Neural cell (in vitro differentiated cells): Measurements from ENCODE around the gene DCXR. TPM values are rescaled to one million over a fixed set of nuclear protein-coding genes. Genes with fewer than 3 reads are reported as not detected.

Source experiments
- H2AFZ ChIP-seq: fragments of 200-600, 300-800 bp; sonication (generic), shearing (Covaris generic); 2 replicates; pipeline ENCODE4 v1.6.0; 2014; ENCODE audit warnings: low read depth, mild to moderate bottlenecking, antibody characterized with exemption, low read length, moderate library complexity
- H3F3A ChIP-seq: fragments of 200-600 bp; shearing (Covaris generic); 2 replicates; pipeline ENCODE4 v1.6.1; 2016; ENCODE audit warnings: mild to moderate bottlenecking, moderate library complexity, mixed read lengths, antibody characterized with exemption, low read length; ENCODE audit not compliant: insufficient read depth, poor library complexity, severe bottlenecking
- H3K27ac ChIP-seq: fragments of 200-600, 300-800 bp; sonication (generic), shearing (Covaris generic); 2 replicates; pipeline ENCODE4 v1.5.1; 2014; ENCODE audit warnings: mild to moderate bottlenecking, low read length, moderate library complexity
- H3K27me3 ChIP-seq: fragments of 300-800, 200-600 bp; sonication (generic), shearing (Covaris generic); 2 replicates; pipeline ENCODE4 v1.6.0; 2014; ENCODE audit warnings: mild to moderate bottlenecking, low read depth, low read length, moderate library complexity; ENCODE audit not compliant: insufficient read depth
- H3K36me3 ChIP-seq: fragments of 300-800, 200-600 bp; sonication (generic), shearing (Covaris generic); 2 replicates; pipeline ENCODE4 v1.5.1; 2014; ENCODE audit warnings: mild to moderate bottlenecking, antibody characterized with exemption, low read length, moderate library complexity; ENCODE audit not compliant: insufficient read depth
- H3K4me2 ChIP-seq: fragments of 300-800, 200-600 bp; sonication (generic), shearing (Covaris generic); 2 replicates; pipeline ENCODE4 v1.6.0; 2014; ENCODE audit warnings: mild to moderate bottlenecking, low read length
- H3K4me3 ChIP-seq: fragments of 300-800, 200-600 bp; sonication (generic), shearing (Covaris generic); 2 replicates; pipeline ENCODE4 v1.5.1; 2014; ENCODE audit warnings: mild to moderate bottlenecking, low read length, moderate library complexity
- H3K79me2 ChIP-seq: fragments of 200-600 bp; shearing (Covaris generic); replicated peaks from 2 replicates; pipeline ENCODE4 v1.6.0; 2014; ENCODE audit warnings: mild to moderate bottlenecking, low read length, moderate library complexity; ENCODE audit not compliant: insufficient read depth
- H3K9ac ChIP-seq: fragments of 300-800, 200-600 bp; sonication (generic), shearing (Covaris generic); 2 replicates; pipeline ENCODE4 v1.6.1; 2016; ENCODE audit warnings: mild to moderate bottlenecking, low read length, mixed read lengths
- H3K9me2 ChIP-seq: fragments of 200-600 bp; shearing (Covaris generic); 2 replicates; pipeline ENCODE4 v1.6.1; 2016; ENCODE audit warnings: mild to moderate bottlenecking, low read length, mixed read lengths; ENCODE audit not compliant: insufficient read depth
- H3K9me3 ChIP-seq: fragments of 200-600, 300-800 bp; sonication (generic), shearing (Covaris generic); 2 replicates; pipeline ENCODE4 v1.6.1; 2016; ENCODE audit warnings: mild to moderate bottlenecking, mixed run types, low read length, moderate library complexity, mixed read lengths
- H4K20me1 ChIP-seq: fragments of 200-600 bp; shearing (Covaris generic); 2 replicates; pipeline ENCODE4 v1.6.1; 2016; ENCODE audit warnings: mild to moderate bottlenecking, mixed run types; ENCODE audit not compliant: insufficient read depth
- EZH2 ChIP-seq: fragments of 200-600, 300-800 bp; shearing (Covaris generic), sonication (generic); IDR thresholded peaks from 2 replicates; pipeline ENCODE4 v1.6.1; 2014; ENCODE audit warnings: antibody characterized with exemption, low read length, borderline replicate concordance, mild to moderate bottlenecking; ENCODE audit not compliant: insufficient read depth, poor library complexity, severe bottlenecking
- MXI1 ChIP-seq: fragments of 450-650 bp; conservative IDR thresholded peaks from 2 replicates; pipeline ENCODE4 v1.6.1; 2014; ENCODE audit warnings: antibody characterized with exemption, mild to moderate bottlenecking; ENCODE audit not compliant: poor library complexity, severe bottlenecking
- POLR2AphosphoS5 ChIP-seq: IDR thresholded peaks from 2 replicates; pipeline ENCODE4 v1.6.1; 2012
- RAD21 ChIP-seq: fragments of 450-650 bp; conservative IDR thresholded peaks from 2 replicates; pipeline ENCODE4 v1.6.1; 2014; ENCODE audit warnings: antibody characterized with exemption, mild to moderate bottlenecking, moderate library complexity
- TAF1 ChIP-seq: IDR thresholded peaks from 2 replicates; pipeline ENCODE4 v1.6.1; 2012; ENCODE audit warnings: low read depth
- polyA plus RNA-seq: library from polyadenylated mRNA; depleted of rRNA; stranded (reverse); fragments of >200 nt; gene quantifications from 2 replicates; pipeline ENCODE4 v1.2.3, GENCODE V29; 2014
- TF ChIP-seq, protein P1 (sequence below): IDR thresholded peaks from 2 replicates; pipeline ENCODE4 v1.6.1; 2012; ENCODE audit warnings: borderline replicate concordance
- TF ChIP-seq, protein P2 (sequence below): fragments of 450-650 bp; IDR thresholded peaks from 2 replicates; pipeline ENCODE4 v1.5.1; 2014; ENCODE audit warnings: antibody characterized with exemption, mild to moderate bottlenecking, moderate library complexity; ENCODE audit not compliant: poor library complexity, severe bottlenecking

The DCXR gene
- polyA plus RNA-seq, 1 donor from 2014 or later: 129 TPM

DNA sequence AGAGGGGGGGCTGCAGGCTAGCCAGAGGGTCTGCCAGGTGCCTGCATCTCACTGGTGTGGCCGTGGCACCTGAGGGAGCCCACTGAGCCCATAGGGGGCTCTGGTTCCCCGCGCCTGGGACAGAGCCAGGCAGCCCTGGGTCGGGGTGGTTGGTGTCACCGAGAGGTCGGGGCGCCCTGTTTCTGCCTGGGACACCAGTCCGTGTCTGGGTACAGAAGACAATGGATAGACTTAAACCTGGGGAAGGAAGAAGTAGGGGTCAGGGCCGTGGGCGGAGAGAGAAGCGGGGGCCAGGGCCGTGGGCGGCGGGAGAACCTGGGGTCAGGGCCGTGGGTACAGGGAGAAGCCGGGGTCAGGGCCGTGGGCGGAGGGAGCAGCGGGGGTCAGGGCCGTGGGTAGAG lies 11.1 kb upstream of the DCXR start:
- Histone ChIP-seq H3K79me2 (peaks cover 10% of the 10 kb centered on the region), H4K20me1 (no peaks in the 10 kb centered on the region), H2AFZ (no peak overlapping the region), H3K27me3 (no peaks in the 10 kb centered on the region), H3K4me3 (no peak overlapping the region), H3F3A (no peaks in the 10 kb centered on the region), H3K9me3 (no peaks in the 10 kb centered on the region), H3K4me2 (no peak overlapping the region), H3K27ac (no peak overlapping the region), H3K9me2 (no peaks in the 10 kb centered on the region), H3K9ac (no peak overlapping the region), H3K36me3 (no peaks in the 10 kb centered on the region)
- TF ChIP-seq, protein P1, sequence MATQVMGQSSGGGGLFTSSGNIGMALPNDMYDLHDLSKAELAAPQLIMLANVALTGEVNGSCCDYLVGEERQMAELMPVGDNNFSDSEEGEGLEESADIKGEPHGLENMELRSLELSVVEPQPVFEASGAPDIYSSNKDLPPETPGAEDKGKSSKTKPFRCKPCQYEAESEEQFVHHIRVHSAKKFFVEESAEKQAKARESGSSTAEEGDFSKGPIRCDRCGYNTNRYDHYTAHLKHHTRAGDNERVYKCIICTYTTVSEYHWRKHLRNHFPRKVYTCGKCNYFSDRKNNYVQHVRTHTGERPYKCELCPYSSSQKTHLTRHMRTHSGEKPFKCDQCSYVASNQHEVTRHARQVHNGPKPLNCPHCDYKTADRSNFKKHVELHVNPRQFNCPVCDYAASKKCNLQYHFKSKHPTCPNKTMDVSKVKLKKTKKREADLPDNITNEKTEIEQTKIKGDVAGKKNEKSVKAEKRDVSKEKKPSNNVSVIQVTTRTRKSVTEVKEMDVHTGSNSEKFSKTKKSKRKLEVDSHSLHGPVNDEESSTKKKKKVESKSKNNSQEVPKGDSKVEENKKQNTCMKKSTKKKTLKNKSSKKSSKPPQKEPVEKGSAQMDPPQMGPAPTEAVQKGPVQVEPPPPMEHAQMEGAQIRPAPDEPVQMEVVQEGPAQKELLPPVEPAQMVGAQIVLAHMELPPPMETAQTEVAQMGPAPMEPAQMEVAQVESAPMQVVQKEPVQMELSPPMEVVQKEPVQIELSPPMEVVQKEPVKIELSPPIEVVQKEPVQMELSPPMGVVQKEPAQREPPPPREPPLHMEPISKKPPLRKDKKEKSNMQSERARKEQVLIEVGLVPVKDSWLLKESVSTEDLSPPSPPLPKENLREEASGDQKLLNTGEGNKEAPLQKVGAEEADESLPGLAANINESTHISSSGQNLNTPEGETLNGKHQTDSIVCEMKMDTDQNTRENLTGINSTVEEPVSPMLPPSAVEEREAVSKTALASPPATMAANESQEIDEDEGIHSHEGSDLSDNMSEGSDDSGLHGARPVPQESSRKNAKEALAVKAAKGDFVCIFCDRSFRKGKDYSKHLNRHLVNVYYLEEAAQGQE: no peak
- no peak for TF ChIP-seq EZH2

DNA sequence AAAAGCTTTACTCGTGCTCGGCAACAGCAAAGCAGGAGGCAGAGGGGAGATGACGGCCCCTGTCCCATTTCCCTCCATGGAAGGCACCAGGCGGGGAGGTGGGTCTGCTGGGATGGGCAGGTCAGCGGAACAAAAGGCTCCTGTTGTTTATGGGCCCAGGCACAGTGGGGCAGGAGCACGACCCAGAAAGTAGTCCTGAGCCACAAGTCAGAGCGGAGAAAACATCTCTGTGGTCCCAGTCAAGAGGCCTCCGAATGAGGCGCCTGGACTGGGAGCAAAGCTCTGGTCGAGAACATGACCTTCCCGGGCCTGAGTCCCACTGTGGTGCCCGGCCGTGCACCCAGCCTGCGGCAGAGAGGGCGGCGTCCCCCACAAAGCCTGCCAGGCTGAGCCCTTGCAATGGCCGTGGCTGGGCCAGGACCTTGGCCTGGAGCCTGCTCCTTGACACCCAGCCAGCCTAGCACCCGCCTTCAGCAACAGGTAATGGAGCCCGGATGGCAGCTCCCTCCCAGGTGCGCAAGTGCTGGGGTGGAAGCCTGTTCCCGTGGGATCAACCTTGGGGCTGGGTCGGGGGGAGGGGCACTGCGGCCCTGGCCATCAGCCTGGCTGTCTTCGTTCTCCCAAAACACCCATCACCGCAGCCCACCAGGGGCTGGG lies 10.5 kb upstream of the DCXR start:
- Histone ChIP-seq H3K36me3 (no peaks in the 10 kb centered on the region), H3K79me2 (peaks cover 10% of the 10 kb centered on the region), H4K20me1 (no peaks in the 10 kb centered on the region), H3K27me3 (no peaks in the 10 kb centered on the region), H3K27ac (no peak overlapping the region), H3K4me2 (no peak overlapping the region), H2AFZ (no peak overlapping the region), H3K9me2 (no peaks in the 10 kb centered on the region), H3F3A (no peaks in the 10 kb centered on the region), H3K4me3 (no peak overlapping the region), H3K9me3 (no peaks in the 10 kb centered on the region), H3K9ac (no peak overlapping the region)
- TF ChIP-seq, protein P1: no peak
- no peak for TF ChIP-seq POLR2AphosphoS5
- no peak for TF ChIP-seq RAD21

DNA sequence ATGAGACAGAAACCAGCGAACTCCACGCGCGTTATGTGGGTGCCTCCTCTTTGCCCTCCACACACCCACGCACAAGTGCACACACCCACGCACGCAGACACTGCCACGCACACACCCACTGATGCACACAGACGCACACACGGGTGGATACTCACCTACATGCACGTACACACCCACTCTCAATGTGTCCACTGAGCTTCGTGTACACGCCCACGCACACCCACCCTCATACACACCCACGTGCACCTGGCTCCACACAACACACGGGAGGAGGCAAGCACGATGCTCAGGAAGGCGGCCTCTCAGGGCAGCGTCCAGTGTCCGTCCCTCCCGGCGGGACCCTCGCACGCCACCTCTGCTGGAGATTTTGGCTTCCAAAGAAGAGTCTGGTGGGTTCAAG lies 9.9 kb upstream of the DCXR start:
- Histone ChIP-seq H3K79me2 (peaks cover 4% of the 10 kb centered on the region), H3K9me3 (no peaks in the 10 kb centered on the region), H3K9ac (no peak overlapping the region), H2AFZ (no peak overlapping the region), H3K9me2 (no peaks in the 10 kb centered on the region), H3F3A (no peaks in the 10 kb centered on the region), H3K36me3 (no peaks in the 10 kb centered on the region), H3K27me3 (no peaks in the 10 kb centered on the region), H3K4me3 (no peak overlapping the region), H3K27ac (no peak overlapping the region), H4K20me1 (no peaks in the 10 kb centered on the region), H3K4me2 (no peak overlapping the region)
- no peak for TF ChIP-seq TAF1
- no peak for TF ChIP-seq MXI1
- no peak for TF ChIP-seq RAD21
- TF ChIP-seq, protein P2, sequence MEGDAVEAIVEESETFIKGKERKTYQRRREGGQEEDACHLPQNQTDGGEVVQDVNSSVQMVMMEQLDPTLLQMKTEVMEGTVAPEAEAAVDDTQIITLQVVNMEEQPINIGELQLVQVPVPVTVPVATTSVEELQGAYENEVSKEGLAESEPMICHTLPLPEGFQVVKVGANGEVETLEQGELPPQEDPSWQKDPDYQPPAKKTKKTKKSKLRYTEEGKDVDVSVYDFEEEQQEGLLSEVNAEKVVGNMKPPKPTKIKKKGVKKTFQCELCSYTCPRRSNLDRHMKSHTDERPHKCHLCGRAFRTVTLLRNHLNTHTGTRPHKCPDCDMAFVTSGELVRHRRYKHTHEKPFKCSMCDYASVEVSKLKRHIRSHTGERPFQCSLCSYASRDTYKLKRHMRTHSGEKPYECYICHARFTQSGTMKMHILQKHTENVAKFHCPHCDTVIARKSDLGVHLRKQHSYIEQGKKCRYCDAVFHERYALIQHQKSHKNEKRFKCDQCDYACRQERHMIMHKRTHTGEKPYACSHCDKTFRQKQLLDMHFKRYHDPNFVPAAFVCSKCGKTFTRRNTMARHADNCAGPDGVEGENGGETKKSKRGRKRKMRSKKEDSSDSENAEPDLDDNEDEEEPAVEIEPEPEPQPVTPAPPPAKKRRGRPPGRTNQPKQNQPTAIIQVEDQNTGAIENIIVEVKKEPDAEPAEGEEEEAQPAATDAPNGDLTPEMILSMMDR: no peak
- TF ChIP-seq POLR2AphosphoS5: no peak
